ENCODE data around the gene GALNT6.

Gene GALNT6, protein sequence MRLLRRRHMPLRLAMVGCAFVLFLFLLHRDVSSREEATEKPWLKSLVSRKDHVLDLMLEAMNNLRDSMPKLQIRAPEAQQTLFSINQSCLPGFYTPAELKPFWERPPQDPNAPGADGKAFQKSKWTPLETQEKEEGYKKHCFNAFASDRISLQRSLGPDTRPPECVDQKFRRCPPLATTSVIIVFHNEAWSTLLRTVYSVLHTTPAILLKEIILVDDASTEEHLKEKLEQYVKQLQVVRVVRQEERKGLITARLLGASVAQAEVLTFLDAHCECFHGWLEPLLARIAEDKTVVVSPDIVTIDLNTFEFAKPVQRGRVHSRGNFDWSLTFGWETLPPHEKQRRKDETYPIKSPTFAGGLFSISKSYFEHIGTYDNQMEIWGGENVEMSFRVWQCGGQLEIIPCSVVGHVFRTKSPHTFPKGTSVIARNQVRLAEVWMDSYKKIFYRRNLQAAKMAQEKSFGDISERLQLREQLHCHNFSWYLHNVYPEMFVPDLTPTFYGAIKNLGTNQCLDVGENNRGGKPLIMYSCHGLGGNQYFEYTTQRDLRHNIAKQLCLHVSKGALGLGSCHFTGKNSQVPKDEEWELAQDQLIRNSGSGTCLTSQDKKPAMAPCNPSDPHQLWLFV

DNA sequence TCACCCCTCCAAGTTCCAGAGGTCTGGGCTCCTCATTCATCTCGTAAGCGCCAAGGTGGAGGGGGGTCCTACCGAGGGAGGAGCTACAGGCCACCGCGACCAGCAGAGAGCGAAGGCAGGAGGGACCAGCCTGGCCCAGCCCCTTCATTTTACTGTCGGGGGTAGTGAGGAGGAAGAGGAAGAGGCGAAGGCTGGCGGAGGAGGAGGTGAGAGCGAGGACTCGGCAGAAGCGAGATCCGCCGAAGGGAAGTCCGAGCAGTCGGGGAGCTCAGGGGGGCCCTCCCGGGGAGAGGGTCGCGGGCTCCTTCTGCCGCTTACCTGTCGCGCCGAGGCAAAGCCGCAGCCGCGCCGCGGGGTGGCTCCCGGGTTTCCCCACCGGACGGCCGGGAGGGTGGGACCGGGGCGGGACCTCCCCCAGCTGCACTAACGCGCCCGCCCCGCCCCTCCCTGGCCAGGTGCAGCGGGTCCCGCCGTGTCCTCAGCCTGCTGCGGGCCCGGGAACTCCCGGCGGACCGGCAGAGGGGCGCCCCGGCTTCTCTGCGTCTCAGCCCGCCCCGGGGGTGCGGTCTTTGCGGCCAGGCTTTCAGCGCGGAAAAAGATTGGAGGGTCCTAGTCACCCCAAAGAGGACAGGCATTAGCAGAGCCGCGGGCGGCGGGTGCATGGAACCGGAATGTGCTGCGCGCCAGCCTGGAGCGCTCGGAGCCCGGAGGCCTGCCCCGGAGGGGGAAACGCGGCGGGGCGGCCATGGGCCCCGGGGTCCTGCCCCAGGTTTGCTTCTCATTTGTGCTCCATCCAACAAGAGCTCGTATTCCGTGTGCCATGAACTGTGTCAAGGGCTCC, at the start of gene GALNT6:
GALNT6 (minus strand) TSS at position 124 of the 841 bp plus-strand sequence. CDS start 11,625 bp downstream, outside the sequence.
- DNase-seq (ENCODE audit: low read depth in 1 of 2, low spot score in 1 of 2): peak; percentile 30 to 42

DNA sequence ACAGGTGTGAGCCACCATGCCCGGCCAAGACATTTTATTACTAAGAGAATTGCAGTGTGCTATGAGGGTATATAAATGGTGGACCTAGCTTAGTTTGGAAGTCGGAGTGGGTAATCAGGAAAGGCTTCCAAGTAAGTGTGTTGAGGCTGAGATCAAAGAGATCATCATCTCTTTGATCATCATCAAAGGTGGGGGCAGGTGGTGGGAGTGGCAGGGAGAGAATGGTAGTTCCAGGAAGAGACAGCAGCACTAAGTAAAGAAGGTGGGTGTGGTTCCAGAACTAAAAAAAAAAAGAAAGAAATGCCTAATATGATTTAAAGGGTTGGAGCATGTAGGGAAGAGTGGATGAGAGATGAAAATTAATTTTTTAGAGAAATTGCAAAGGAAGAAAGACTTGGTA, 48.1 kb upstream of the GALNT6 start:
- no peak for DNase-seq (ENCODE audit: low read depth in 1 of 2, low spot score in 1 of 2)

DNA sequence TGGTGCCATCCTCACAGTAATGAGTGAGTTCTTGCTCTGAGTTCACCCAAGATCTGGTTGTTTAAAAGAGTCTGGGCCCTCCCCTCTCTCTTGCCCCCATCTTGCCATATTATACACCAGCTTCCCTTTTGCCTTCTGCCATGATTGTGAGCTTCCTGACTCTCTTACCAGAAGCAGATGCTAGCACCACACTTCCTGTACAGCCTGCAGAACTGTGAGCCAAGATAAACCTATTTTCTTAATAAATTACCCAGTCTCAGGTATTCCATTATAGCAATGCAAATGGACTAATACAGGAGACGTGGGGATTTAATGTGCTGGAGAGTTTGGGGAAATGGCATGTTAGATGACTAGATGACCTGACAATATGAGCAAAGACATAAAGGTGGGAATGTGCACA, 46.2 kb upstream of the GALNT6 start:
- DNase-seq (ENCODE audit: low read depth in 1 of 2, low spot score in 1 of 2): no peak

DNA sequence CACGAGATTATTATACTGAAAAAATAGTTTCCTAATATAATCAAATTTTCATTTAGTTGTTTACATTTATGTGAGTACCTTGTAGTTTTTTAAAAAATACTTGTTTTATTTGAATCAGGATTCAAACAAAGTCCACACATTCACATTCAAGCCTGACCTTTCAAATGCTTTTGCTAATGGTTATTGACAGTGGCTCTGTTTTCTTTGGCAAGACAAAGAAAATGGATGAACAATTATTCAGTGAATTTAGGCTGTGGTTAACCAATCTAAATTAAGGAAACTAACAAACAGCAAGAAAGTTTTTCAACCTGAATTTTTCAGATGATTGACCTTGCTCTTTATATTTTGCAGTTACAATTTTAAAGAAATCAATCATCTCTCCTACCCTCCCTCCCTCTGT, 43.1 kb upstream of the GALNT6 start:
- no peak for DNase-seq (ENCODE audit: low read depth in 1 of 2, low spot score in 1 of 2)

DNA sequence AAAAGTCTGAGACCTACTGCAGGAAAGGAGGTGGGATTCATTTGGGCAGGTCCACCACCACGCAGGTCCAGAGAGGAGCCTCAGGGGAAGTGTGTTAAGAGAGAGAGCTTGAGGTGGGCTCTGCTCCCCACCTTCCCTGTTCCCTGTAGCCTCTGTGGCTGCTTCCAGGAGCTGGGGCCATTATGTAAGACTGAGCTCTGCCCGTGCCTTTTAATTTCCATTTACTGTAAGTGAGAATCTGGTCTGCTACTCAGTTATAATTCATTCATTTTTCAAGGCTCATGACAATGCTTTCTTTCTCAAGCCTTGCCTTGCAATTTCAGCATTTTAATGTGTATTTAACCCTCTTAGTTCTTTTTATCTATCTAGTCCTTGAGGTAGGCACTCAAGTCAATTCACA, 41.7 kb upstream of the GALNT6 start:
- no peak for DNase-seq (ENCODE audit: low read depth in 1 of 2, low spot score in 1 of 2)

DNA sequence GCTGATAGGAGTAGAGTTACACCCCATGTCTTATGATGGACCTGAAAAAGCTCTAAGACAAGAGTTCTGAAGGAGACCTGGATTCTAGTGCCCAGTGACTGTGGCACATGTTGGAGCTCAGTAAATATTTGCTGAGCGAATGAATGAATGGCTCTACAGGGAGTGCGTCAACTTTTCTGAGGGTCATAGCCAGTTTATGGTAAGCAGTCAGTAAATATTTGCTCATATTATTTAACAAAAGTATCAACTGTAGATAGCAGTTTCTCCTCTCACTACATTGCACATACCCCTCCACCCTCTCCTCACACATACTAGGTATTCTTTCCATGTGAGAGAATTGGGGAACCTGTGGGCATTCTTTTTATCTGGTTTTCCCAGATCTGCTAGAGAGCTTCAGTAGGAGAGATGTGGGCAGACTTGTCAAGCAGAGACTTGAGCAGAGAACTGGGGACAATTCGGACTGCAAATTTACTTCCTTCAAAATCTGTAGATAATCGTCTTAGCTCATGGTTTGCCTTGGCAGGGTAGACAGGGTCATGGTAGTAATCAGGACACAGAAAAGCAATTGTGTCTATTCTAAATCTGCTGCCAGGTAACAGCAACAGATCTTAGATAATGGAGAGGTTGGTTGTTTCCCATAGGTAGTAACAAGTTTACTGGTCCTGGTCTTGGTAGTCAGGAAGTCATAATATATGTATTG, 39.1 kb upstream of the GALNT6 start:
- no peak for DNase-seq (ENCODE audit: low read depth in 1 of 2, low spot score in 1 of 2)

DNA sequence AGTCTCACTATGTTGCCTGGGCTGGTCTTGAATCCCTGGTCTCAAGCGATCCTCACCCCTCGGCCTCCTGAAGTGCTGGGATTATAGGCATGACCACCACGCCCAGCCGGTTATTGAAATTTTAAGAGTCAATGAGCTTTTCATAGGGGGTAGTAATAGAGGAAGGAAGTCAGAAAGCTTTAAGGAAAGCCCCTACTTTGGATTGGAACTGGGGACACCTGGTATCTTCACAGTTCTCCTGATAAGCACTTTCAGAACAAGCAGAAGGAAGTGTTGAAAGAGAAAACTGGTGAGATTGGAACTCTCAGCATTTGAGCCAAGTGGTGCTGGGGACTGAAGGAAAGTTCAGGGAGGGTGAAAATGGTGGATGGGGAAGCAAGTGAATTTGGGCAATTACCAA, 38.5 kb upstream of the GALNT6 start:
- no peak for DNase-seq (ENCODE audit: low read depth in 1 of 2, low spot score in 1 of 2)

- no peak for DNase-seq (ENCODE audit: low read depth in 1 of 2, low spot score in 1 of 2)
These were observed 37.0 kb upstream of the GALNT6 start for GRCh38 chr12:51428256-51428655.

- DNase-seq (ENCODE audit: low read depth in 1 of 2, low spot score in 1 of 2): peak; percentile 40 to 59
These were observed 33.7 kb upstream of the GALNT6 start, which contains the start of gene SLC4A8 for GRCh38 chr12:51424662-51425539. TSS of gene SLC4A8 (plus strand) at chr12:51424831. CDS start at chr12:51424988, 157 bp downstream.

DNA sequence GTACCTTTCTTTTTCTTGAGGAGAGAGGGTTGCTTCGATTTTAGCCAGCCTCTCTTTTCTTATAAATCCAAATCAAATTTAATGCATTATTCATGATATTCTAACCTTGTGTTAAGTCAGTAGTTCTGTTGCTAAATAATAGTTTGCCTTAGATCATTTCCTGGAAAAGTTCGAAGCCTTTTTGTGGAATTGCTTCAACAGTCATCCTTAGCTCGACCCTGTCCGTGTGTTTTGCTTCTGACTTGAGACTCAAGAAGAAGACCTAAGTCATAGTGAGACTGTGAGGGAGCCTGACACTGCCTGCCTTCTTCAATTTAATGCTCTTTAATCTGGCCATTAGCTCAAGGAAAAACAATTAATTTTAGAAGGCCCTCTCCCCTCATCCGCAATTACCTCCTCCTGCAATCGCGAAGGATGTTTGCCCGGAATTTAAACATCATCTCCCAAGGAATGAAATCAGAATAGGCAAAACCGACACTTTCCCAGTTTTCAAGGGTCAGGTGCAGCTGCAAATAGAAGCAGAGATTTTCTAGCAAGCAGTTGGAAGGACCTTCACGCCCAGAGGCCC, 33.0 kb upstream of the GALNT6 start:
- DNase-seq (ENCODE audit: low read depth in 1 of 2, low spot score in 1 of 2): no peak

DNA sequence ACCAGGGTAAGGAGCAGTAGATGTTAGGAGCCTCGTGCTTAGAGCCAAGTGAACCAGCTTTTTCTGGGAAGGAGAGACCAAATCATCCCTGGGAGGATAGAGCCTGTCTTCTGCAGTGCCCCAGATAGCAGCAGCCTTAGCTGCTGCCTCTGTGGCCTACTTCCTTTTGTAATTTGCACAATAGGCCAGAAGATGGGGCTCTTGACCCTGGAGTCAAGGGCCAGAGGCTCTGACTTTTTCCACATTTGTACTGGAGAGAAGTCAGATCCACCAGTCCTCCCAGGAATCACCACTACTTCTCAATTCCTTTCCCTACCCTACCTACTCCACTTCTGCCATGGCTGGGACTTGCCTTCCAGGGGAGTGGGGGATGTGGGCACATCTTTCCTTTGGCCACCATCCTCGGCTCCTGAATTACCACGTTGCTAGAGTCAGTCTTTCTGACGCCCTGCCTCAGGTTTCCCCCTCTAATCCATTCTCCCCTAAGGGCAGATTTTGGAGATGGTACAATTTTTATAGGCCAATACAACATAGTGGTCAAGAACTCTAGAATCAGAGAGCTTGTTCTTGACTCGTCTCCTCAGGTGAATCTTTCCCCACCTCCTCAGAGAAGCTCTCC, 30.2 kb upstream of the GALNT6 start:
- DNase-seq (ENCODE audit: low read depth in 1 of 2, low spot score in 1 of 2): peak in 1 of 2 donors; percentile 35

DNA sequence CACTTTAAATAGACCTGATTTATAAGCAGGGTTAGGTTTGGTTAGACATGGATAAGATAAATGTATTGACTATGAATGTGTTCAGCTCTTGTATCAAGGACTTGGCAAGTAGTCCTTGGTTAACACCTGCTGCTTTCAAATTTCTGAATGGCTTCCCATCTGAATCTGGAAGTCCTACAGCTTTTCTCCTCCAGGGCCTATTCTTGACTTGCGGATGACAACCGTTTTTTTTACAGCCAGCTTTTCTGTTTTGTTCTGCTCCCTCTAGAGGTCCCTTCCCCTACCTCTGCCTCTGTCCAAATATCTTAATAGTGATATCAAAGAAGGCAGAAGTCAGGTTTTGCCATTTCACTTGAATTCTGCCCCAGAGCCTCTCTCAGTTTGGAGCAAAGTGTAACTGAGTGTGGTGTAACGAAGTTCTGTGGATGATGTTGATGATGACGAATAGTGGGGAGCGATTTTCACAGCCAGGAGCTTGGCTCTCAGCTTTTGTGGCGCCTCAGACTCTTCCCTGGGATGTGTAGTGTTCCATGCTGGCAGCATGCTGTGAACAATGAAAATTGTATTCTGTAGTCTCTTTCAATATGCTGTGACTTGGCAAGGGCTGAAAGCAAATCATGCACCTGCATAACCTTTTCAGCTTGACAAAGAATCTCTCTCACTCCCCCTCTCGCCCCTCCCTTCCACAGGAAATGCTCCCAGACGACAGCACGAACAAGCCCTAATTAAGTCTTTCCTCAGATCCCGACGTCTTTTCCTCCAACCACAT, 28.4 kb upstream of the GALNT6 start:
- no peak for DNase-seq (ENCODE audit: low read depth in 1 of 2, low spot score in 1 of 2)

DNA sequence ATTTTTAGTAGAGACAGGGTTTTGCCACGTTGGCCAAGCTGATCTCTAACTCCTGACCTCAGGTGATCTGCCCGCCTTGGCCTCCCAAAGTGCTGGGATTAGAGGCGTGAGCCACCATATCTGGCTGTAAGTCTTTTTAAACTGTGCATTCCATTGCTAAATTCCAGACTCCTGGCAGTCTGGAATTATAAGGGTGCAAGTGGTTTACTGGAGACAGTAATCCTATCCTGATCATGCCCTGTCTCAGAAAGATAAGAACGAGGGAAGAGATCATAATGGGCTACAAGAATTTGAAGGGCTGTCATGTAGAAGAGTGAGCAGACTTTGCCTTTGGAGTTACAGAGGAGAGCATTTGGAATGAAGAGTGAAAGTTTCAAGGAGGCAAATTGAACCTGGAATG, 26.6 kb upstream of the GALNT6 start:
- DNase-seq (ENCODE audit: low read depth in 1 of 2, low spot score in 1 of 2): no peak

- DNase-seq (ENCODE audit: low read depth in 1 of 2, low spot score in 1 of 2): no peak
These were observed 24.7 kb upstream of the GALNT6 start for GRCh38 chr12:51415931-51416330.

GRCh38 chr12:51413791-51414190, 22.6 kb upstream of the GALNT6 start:
- DNase-seq (ENCODE audit: low read depth in 1 of 2, low spot score in 1 of 2): no peak

DNA sequence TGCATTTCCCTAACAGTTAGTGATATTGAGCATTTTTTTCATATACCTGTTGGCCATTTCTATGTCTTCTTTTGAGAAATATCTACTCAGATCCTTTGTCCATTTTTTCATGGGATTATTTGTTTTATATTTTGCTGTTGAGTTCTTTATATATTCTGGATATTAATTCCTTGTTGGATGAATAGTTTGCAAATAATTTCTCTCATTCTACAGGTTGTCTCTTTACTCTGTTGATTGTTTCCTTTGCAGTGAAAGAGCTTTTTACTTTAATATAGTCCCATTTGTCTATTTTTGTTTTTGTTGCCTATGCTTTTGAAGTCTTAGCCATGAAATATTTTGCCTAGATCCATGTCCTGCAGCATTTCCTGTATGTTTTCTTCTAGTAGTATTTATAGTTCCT, 21.9 kb upstream of the GALNT6 start:
- no peak for DNase-seq (ENCODE audit: low read depth in 1 of 2, low spot score in 1 of 2)

GRCh38 chr12:51409846-51410245, 18.6 kb upstream of the GALNT6 start:
- DNase-seq (ENCODE audit: low read depth in 1 of 2, low spot score in 1 of 2): no peak

GRCh38 chr12:51407604-51408003, 16.4 kb upstream of the GALNT6 start:
- no peak for DNase-seq (ENCODE audit: low read depth in 1 of 2, low spot score in 1 of 2)

DNA sequence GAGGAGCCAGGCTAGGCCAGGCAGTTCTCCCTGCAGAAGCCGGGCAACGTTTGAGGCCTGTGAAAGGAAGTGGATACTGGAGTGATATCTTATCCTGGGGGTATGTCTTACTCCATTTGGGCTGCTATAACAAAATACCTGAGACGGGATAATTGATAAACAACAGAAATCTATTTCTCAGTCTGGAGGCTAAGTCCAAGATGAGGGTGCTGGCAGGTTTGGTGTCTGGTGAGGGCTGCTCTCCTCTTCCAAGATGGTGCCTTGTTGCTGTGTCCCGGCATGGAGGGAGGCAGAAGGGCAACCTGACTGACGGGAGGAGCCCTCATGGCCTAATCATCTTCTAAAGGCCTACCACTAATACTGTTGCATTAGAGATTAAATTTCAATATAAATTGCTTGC, 15.7 kb upstream of the GALNT6 start:
- DNase-seq (ENCODE audit: low read depth in 1 of 2, low spot score in 1 of 2): no peak

All from activated CD4-positive, alpha-beta T cell treated with anti-CD3 and anti-CD28 coated beads, Interleukin-2, amount 50 U/mL, for 24 hours (primary cell).